Activated CD4-positive, alpha-beta T cell treated with anti-CD3 and anti-CD28 coated beads for 36 hours (primary cell): ENCODE data around the gene MSH2. TPM values are rescaled to one million over a fixed set of nuclear protein-coding genes. Genes with fewer than 3 reads are reported as not detected.
A peak's percentile ranks its signal among the peaks of the same experiment; 100 is the strongest.

Experiments
- ATAC-seq: fragments of 200-7000 bp; cut with Tn5 transposase; one replicate; pipeline ENCODE4 v1.10.0; 2021; ENCODE audit warnings: mild to moderate bottlenecking, moderate library complexity
- CTCF ChIA-PET: fragments of 350-600 bp; sonication (Branson Sonifier 250); formaldehyde crosslinking; loops from one replicate; lab custom pipeline; 2021; ENCODE audit warnings: antibody characterized with exemption; lab: Charles Lee
- POLR2A ChIA-PET: fragments of 350-600 bp; sonication (Branson Sonifier 250); formaldehyde crosslinking; loops from one replicate; lab custom pipeline; 2021; ENCODE audit warnings: antibody characterized with exemption, inconsistent platforms; lab: Charles Lee
- DNase-seq: peaks from one replicate; pipeline ENCODE4 v3.0.0-alpha.2; 2020
- H3K27ac Mint-ChIP-seq: one replicate; pipeline ENCODE4 v1.8.0; 2021; ENCODE audit warnings: mixed read lengths
- H3K27me3 Mint-ChIP-seq: one replicate; pipeline ENCODE4 v1.8.0; 2021; ENCODE audit warnings: mixed read lengths
- H3K36me3 Mint-ChIP-seq: one replicate; pipeline ENCODE4 v1.8.0; 2021; ENCODE audit warnings: low read depth, mixed read lengths
- H3K4me1 Mint-ChIP-seq: one replicate; pipeline ENCODE4 v1.8.0; 2021; ENCODE audit warnings: mixed read lengths
- H3K4me3 Mint-ChIP-seq: one replicate; pipeline ENCODE4 v1.8.0; 2021; ENCODE audit warnings: mild to moderate bottlenecking, moderate library complexity, mixed read lengths
- H3K9me3 Mint-ChIP-seq: one replicate; pipeline ENCODE4 v1.8.0; 2021; ENCODE audit warnings: low read depth, mixed read lengths
- intact Hi-C, 2 experiments: fragments of 100-400 bp; cut with DNase I in 1 of 2; cut with micrococcal nuclease in 1 of 2; formaldehyde crosslinking; loops; one replicate each; pipeline versions ENCODE4 v1.14.2 to v1.15.1; 2022 to 2024; cut with DNase I, micrococcal nuclease
- total RNA-seq, 2 experiments: library from RNA; stranded (reverse); gene quantifications; one replicate each; pipeline ENCODE4 v1.2.3, GENCODE V29; 2021

The MSH2 gene
- total RNA-seq, 2 experiments from 2014 or later: 61.0 to 65.2 TPM

- no peak overlapping the region for H3K4me3 Mint-ChIP-seq
- no peaks in the 10 kb centered on the region for H3K4me1 Mint-ChIP-seq
- H3K9me3 Mint-ChIP-seq: no peaks in the 10 kb centered on the region
- CTCF ChIA-PET: interaction anchor here (2.4 kb wide), 1 partner anchor 9 kb away, joined by 7 read pairs; no protein-coding TSS in a partner anchor
- POLR2A ChIA-PET: no interaction called here
- H3K27ac Mint-ChIP-seq: no peak overlapping the region
- ATAC-seq (no peak), DNase-seq (no peak)
- H3K36me3 Mint-ChIP-seq: no peaks in the 10 kb centered on the region
- peaks cover 2% of the 10 kb centered on the region for H3K27me3 Mint-ChIP-seq
- intact Hi-C loops: no loop called here
These were observed 23.6 kb upstream of the MSH2 start for GRCh38 chr2:47379384-47379783.

GRCh38 chr2:47381408-47381807, 21.5 kb upstream of the MSH2 start:
- Mint-ChIP-seq H3K4me1 (no peaks in the 10 kb centered on the region), H3K27me3 (no peaks in the 10 kb centered on the region), H3K9me3 (no peaks in the 10 kb centered on the region), H3K36me3 (no peaks in the 10 kb centered on the region), H3K4me3 (no peak overlapping the region), H3K27ac (no peak overlapping the region)
- ChIA-PET POLR2A (no interaction called here), CTCF (interaction anchor here (0.7 kb wide), 1 partner anchor 86 kb away, joined by 4 read pairs; no protein-coding TSS in a partner anchor)
- intact Hi-C loops: no loop called here
- DNase-seq: no peak
- no peak for ATAC-seq

GRCh38 chr2:47386551-47386950, 16.4 kb upstream of the MSH2 start:
- no peaks in the 10 kb centered on the region for H3K4me1 Mint-ChIP-seq
- peaks cover 10% of the 10 kb centered on the region for H3K27me3 Mint-ChIP-seq
- CTCF ChIA-PET: interaction anchor here (1.0 to 3.1 kb wide), 5 partner anchors 9 to 381 kb away, joined by 3 to 75 read pairs (median 3); no protein-coding TSS in a partner anchor
- H3K36me3 Mint-ChIP-seq: no peaks in the 10 kb centered on the region
- DNase-seq (no peak), ATAC-seq (no peak)
- H3K9me3 Mint-ChIP-seq: no peaks in the 10 kb centered on the region
- intact Hi-C loops: loop anchor here in 1 of 2 experiments (5.0 kb wide), 1 partner anchor 381 kb away; no protein-coding TSS in a partner anchor
- POLR2A ChIA-PET: no interaction called here
- H3K27ac Mint-ChIP-seq: no peak overlapping the region
- H3K4me3 Mint-ChIP-seq: no peak overlapping the region

GRCh38 chr2:47388888-47389287, 14.1 kb upstream of the MSH2 start:
- no peaks in the 10 kb centered on the region for H3K36me3 Mint-ChIP-seq
- H3K27ac Mint-ChIP-seq: no peak overlapping the region
- ChIA-PET POLR2A (interaction anchor here (1.5 kb wide), 1 partner anchor 54 kb away, joined by 4 read pairs; no protein-coding TSS in a partner anchor), CTCF (interaction anchor here (0.5 to 3.1 kb wide), 12 partner anchors 11 to 379 kb away, joined by 3 to 75 read pairs (median 5); no protein-coding TSS in a partner anchor)
- DNase-seq (no peak), ATAC-seq (no peak)
- no peaks in the 10 kb centered on the region for H3K4me1 Mint-ChIP-seq
- H3K9me3 Mint-ChIP-seq: no peaks in the 10 kb centered on the region
- intact Hi-C loops: loop anchor here (1.0 to 5.0 kb wide), 2 partner anchors 54 to 378 kb away; no protein-coding TSS in a partner anchor
- H3K4me3 Mint-ChIP-seq: no peak overlapping the region
- H3K27me3 Mint-ChIP-seq: peaks cover 10% of the 10 kb centered on the region

GRCh38 chr2:47389692-47390091, 13.3 kb upstream of the MSH2 start:
- Mint-ChIP-seq H3K9me3 (no peaks in the 10 kb centered on the region), H3K4me1 (no peaks in the 10 kb centered on the region), H3K36me3 (no peaks in the 10 kb centered on the region), H3K4me3 (no peak overlapping the region), H3K27ac (no peak overlapping the region), H3K27me3 (peaks cover 10% of the 10 kb centered on the region)
- ATAC-seq (no peak), DNase-seq (no peak)
- intact Hi-C loops: loop anchor here in 1 of 2 experiments (5.0 kb wide), 1 partner anchor 378 kb away; no protein-coding TSS in a partner anchor
- POLR2A ChIA-PET: no interaction called here
- CTCF ChIA-PET: interaction anchor here (0.7 kb wide), 1 partner anchor 13 kb away, joined by 4 read pairs; no protein-coding TSS in a partner anchor

GRCh38 chr2:47401789-47402554, 984 bp upstream of the MSH2 start:
- DNase-seq (no peak), ATAC-seq (no peak)
- Mint-ChIP-seq H3K4me3 (peak overlapping the region; percentile 84), H3K9me3 (peaks cover 4% of the 10 kb centered on the region), H3K36me3 (peaks cover 23% of the 10 kb centered on the region), H3K4me1 (peaks cover 27% of the 10 kb centered on the region), H3K27me3 (no peaks in the 10 kb centered on the region), H3K27ac (peak overlapping the region; percentile 98)
- intact Hi-C loops: loop anchor here (2.0 to 10.0 kb wide), 4 partner anchors 381 to 1790 kb away; partner anchors contain the start of genes FBXO11 (in 1 of the 2), MSH6 (in 1 of the 2) and SRBD1 (in 1 of the 2)
- POLR2A ChIA-PET: interaction anchor here (1.2 to 2.6 kb wide), 2 partner anchors 366 to 380 kb away, joined by 5 to 12 read pairs; partner anchors contain the start of gene MSH6
- CTCF ChIA-PET: interaction anchor here (1.0 to 1.1 kb wide), 3 partner anchors 14 to 366 kb away, joined by 3 to 5 read pairs (median 5); no protein-coding TSS in a partner anchor

GRCh38 chr2:47402555-47402804, 476 bp upstream of the MSH2 start:
- Mint-ChIP-seq H3K4me1 (peaks cover 31% of the 10 kb centered on the region), H3K4me3 (peak overlapping the region; percentile 84), H3K36me3 (peaks cover 28% of the 10 kb centered on the region), H3K9me3 (peaks cover 4% of the 10 kb centered on the region), H3K27ac (peak overlapping the region; percentile 98), H3K27me3 (no peaks in the 10 kb centered on the region)
- ChIA-PET CTCF (interaction anchor here (0.7 to 1.1 kb wide), 5 partner anchors 14 to 365 kb away, joined by 3 to 5 read pairs (median 3); no protein-coding TSS in a partner anchor), POLR2A (interaction anchor here (0.6 to 2.6 kb wide), 4 partner anchors 65 to 380 kb away, joined by 3 to 12 read pairs (median 6); partner anchors contain the start of gene MSH6)
- DNase-seq (no peak), ATAC-seq (peak; percentile 13)
- intact Hi-C loops: loop anchor here (2.0 to 10.0 kb wide), 4 partner anchors 380 to 1790 kb away; partner anchors contain the start of genes FBXO11 (in 1 of the 2), MSH6 (in 1 of the 2) and SRBD1 (in 1 of the 2)

GRCh38 chr2:47403609-47404193, 745 bp downstream of the MSH2 start:
- peaks cover 37% of the 10 kb centered on the region for H3K4me1 Mint-ChIP-seq
- intact Hi-C loops: loop anchor here (1.0 to 10.0 kb wide), 7 partner anchors 118 to 1791 kb away; partner anchors contain the start of genes MSH6 (in 2 of the 2), FBXO11 (in 1 of the 2), MCFD2 (in 1 of the 2) and SRBD1 (in 1 of the 2)
- H3K4me3 Mint-ChIP-seq: peak overlapping the region; percentile 84
- ATAC-seq (no peak), DNase-seq (no peak)
- H3K27me3 Mint-ChIP-seq: no peaks in the 10 kb centered on the region
- H3K27ac Mint-ChIP-seq: peak overlapping the region; percentile 98
- H3K36me3 Mint-ChIP-seq: peaks cover 36% of the 10 kb centered on the region
- ChIA-PET POLR2A (interaction anchor here (2.6 kb wide), 1 partner anchor 379 kb away, joined by 12 read pairs; the partner anchor contains the start of gene MSH6), CTCF (interaction anchor here (1.2 to 1.3 kb wide), 2 partner anchors 24 to 364 kb away, joined by 3 to 6 read pairs; no protein-coding TSS in a partner anchor)
- H3K9me3 Mint-ChIP-seq: peaks cover 4% of the 10 kb centered on the region

GRCh38 chr2:47404356-47404755, 1.4 kb downstream of the MSH2 start:
- intact Hi-C loops: loop anchor here in 1 of 2 experiments (5.0 to 10.0 kb wide), 2 partner anchors 500 to 1792 kb away; partner anchors contain the start of genes FBXO11 and SRBD1
- Mint-ChIP-seq H3K36me3 (peaks cover 40% of the 10 kb centered on the region), H3K27ac (peak overlapping the region; percentile 98), H3K9me3 (peaks cover 4% of the 10 kb centered on the region), H3K4me1 (peaks cover 37% of the 10 kb centered on the region), H3K27me3 (no peaks in the 10 kb centered on the region), H3K4me3 (peak overlapping the region; percentile 84)
- POLR2A ChIA-PET: interaction anchor here (0.6 to 2.6 kb wide), 2 partner anchors 10 to 378 kb away, joined by 3 to 12 read pairs; partner anchors contain the start of gene MSH6
- CTCF ChIA-PET: interaction anchor here (1.2 to 1.3 kb wide), 2 partner anchors 24 to 363 kb away, joined by 3 to 6 read pairs; no protein-coding TSS in a partner anchor
- ATAC-seq (no peak), DNase-seq (no peak)

GRCh38 chr2:47405757-47406156, 2.8 kb downstream of the MSH2 start:
- CTCF ChIA-PET: interaction anchor here (0.6 kb wide), 1 partner anchor 177 kb away, joined by 3 read pairs; no protein-coding TSS in a partner anchor

More at GRCh38 chr2:47405757-47406156, 2.8 kb downstream of the MSH2 start:
- ATAC-seq: no peak
- Mint-ChIP-seq H3K36me3 (peaks cover 43% of the 10 kb centered on the region), H3K4me1 (peaks cover 37% of the 10 kb centered on the region), H3K4me3 (no peak overlapping the region), H3K9me3 (peaks cover 4% of the 10 kb centered on the region), H3K27ac (no peak overlapping the region), H3K27me3 (no peaks in the 10 kb centered on the region)
- intact Hi-C loops: loop anchor here in 1 of 2 experiments (10.0 kb wide), 1 partner anchor 499 kb away; the partner anchor contains the start of gene FBXO11
- no peak for DNase-seq
- POLR2A ChIA-PET: no interaction called here
